Effector memory CD4-positive, alpha-beta T cell (primary cell): ENCODE measurements around the gene SMIM5.
"Not testable (repeated sequence)": the region's sequence is repeated elsewhere in the genome, so short reads cannot be mapped to it uniquely, and the experiment has no call there.

Source experiments
- DNase-seq, 3 donors: peaks; one replicate each; pipeline ENCODE4 v3.0.0-alpha.2; 2020
- H3K27ac ChIP-seq: 2 replicates; pipeline ENCODE4 v1.7.0; 2013; ENCODE audit warnings: mild to moderate bottlenecking, low read length, moderate library complexity; ENCODE audit not compliant: insufficient read depth, poor library complexity, severe bottlenecking
- H3K27me3 ChIP-seq: replicated peaks from 2 replicates; pipeline ENCODE4 v1.7.0; 2013; ENCODE audit warnings: mild to moderate bottlenecking, low read length; ENCODE audit not compliant: insufficient read depth, control insufficient read depth, poor library complexity, severe bottlenecking
- H3K36me3 ChIP-seq: 2 replicates; pipeline ENCODE4 v1.7.0; 2013; ENCODE audit warnings: mild to moderate bottlenecking, low read length, moderate library complexity; ENCODE audit not compliant: control insufficient read depth, insufficient read depth
- H3K4me1 ChIP-seq: 2 replicates; pipeline ENCODE4 v1.7.0; 2013; ENCODE audit warnings: low read length, mild to moderate bottlenecking; ENCODE audit not compliant: control insufficient read depth, insufficient read depth, poor library complexity, severe bottlenecking
- H3K4me3 ChIP-seq: 2 replicates; pipeline ENCODE4 v1.7.0; 2013; ENCODE audit warnings: low read length, low read depth, mild to moderate bottlenecking; ENCODE audit not compliant: insufficient read depth, poor library complexity, severe bottlenecking
- H3K9me3 ChIP-seq: 2 replicates; pipeline ENCODE4 v1.7.0; 2013; ENCODE audit warnings: mild to moderate bottlenecking, low read length, moderate library complexity; ENCODE audit not compliant: control insufficient read depth

SMIM5 gene

DNA sequence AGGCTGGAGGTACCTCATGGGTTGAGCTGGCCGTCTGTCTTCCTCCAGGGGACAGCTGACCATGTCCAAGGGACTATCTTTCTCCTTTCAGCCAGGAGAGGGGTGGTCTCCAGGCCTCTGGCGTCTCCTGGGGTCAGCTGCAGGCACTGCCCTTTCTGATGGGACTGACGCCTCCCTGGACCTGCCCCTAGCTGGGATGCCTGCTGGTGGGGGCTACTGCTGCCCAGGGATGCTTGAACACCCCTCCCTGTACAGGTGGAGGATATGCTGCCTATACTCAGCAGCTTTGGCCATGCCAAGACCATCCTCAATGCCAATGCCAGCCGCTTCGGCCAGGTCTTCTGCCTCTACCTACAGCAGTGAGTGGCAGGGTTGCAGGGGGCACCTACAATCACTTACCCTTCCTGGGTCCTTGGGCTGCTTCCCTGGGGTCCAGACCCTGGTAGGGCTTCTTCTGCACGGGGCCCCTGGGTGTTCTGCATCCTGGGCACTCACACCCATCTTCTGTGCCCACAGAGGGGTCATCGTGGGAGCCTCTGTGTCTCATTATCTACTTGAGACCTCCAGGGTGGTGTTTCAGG, 41.4 kb upstream of the SMIM5 start:
- H3K36me3 ChIP-seq: no peaks in the 10 kb centered on the region
- H3K9me3 ChIP-seq: no peaks in the 10 kb centered on the region
- no peak for DNase-seq
- no peak overlapping the region for H3K4me3 ChIP-seq
- no peaks in the 10 kb centered on the region for H3K27me3 ChIP-seq
- H3K27ac ChIP-seq: no peak overlapping the region
- H3K4me1 ChIP-seq: peaks cover 5% of the 10 kb centered on the region

DNA sequence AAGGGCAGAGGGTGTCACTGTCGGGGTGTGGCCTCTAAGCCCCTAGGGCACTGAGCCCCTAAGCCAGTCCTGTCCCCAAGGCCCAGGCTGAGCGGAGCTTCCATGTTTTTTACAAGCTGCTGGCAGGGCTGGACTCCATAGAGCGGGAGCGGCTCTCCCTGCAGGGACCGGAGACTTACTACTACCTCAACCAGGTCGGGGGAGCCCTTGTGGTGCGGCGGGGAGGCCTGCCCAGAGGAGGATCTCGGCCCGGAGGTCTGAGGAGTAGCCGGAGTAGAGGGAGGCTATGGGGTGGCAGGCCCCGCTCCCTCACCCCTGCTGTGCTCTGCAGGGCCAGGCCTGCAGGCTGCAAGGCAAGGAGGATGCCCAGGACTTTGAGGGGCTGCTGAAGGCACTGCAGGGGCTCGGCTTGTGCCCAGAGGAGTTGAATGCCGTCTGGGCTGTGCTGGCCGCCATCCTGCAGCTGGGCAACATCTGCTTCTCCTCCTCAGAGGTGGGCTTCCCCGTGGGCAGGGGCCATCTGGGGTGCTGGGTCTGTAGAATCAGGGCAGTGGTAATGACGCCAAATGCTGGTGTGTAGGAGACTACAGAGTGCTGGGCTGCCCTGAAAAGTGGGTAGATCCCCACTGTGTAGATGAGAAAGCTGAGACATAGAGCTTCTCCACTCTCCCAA, 40.8 kb upstream of the SMIM5 start:
- no peak overlapping the region for H3K27ac ChIP-seq
- no peaks in the 10 kb centered on the region for H3K27me3 ChIP-seq
- H3K4me1 ChIP-seq: peaks cover 5% of the 10 kb centered on the region
- DNase-seq: no peak
- H3K36me3 ChIP-seq: no peaks in the 10 kb centered on the region
- no peak overlapping the region for H3K4me3 ChIP-seq
- no peaks in the 10 kb centered on the region for H3K9me3 ChIP-seq

DNA sequence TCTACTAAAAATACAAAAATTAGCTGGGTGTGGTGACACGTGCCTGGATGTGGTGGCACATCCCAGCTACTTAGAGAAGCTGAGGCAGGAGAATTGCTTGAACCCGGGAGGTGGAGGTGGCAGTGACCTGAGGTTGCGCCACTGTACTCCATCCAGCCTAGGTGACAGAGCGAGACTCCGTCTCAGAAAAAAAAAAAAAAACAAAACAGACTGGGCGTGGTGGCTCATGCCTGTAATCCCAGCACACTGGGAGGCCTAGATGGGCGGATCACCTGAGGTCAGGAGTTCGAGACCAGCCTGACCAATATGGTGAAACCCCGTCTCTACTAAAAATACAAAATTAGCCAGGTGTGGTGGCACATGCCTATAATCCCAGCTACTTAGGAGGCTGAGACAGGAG, 39.8 kb upstream of the SMIM5 start:
- not testable (repeated sequence) for DNase-seq, H3K9me3 ChIP-seq

DNA sequence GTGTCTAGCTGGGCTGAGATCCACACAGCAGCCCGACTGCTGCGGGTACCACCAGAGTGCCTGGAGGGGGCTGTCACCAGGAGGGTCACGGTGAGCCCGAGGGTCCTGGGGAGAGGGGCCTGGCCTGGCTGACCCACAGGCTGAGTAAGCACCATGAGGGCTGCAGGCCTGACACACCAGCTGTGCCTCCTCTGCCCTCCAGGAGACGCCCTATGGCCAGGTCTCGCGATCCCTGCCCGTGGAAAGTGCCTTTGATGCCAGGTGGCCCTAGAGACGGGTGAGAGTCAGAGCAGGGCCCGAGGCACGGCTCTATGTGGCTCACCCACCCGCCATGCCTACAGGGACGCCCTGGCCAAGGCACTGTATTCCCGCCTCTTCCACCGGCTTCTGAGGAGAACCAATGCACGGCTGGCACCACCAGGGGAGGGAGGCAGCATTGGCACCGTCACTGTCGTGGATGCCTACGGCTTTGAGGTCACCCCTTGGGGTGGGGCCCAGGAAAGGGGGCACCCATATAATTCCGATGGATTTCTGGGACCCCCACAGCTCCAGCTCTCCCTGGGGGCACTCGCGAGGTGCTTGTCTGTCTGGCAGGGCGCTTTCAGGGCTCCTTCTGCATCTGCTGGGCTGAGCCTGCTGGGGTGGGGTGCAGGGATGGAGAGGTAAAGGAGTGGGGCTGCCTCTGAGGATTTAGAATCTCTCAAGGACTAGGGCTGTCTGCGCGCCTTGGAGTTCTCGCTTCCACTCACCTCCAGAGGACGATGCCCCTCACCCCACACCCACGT, 38.5 kb upstream of the SMIM5 start:
- Histone ChIP-seq H3K27ac (no peak overlapping the region), H3K36me3 (no peaks in the 10 kb centered on the region), H3K9me3 (no peaks in the 10 kb centered on the region), H3K4me3 (no peak overlapping the region), H3K27me3 (no peaks in the 10 kb centered on the region), H3K4me1 (no peaks in the 10 kb centered on the region)
- no peak for DNase-seq

More for the DNA sequence above, 39.8 kb upstream of the SMIM5 start:
- not testable (repeated sequence) for H3K36me3 ChIP-seq, H3K4me3 ChIP-seq, H3K27ac ChIP-seq, H3K4me1 ChIP-seq, H3K27me3 ChIP-seq

DNA sequence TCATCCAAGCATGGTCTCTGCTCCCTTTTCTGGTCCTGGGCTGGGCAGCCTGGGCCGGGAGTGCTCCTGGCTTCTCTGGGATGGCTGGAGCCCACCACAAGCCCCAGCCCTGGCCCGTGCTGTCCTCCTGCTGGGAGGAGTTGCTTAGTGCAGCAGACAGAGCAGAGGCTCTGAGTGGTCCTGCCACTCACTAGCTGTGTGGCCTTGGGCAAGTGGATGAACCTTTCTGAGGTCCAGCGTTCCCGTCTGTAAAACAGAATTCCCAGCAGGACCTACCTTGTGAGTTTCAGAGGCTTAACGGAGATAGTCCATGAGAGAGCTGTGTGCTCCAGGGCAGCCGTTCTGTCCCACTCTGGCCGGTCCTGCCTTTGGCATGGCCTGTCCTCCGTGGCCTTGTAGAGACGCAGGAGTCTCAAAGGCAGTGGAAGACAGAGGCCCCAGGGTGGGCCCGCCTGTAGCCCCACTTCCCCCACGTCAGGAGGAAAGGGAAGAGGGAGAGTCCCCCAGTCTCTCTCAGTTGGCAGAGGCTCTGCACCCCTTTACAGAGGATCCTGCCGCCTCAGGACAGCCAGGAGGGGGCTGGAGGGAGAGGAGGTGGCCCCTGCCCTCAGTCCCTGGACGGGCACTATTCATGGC, 37.8 kb upstream of the SMIM5 start:
- no peak for DNase-seq
- no peak overlapping the region for H3K27ac ChIP-seq

DNA sequence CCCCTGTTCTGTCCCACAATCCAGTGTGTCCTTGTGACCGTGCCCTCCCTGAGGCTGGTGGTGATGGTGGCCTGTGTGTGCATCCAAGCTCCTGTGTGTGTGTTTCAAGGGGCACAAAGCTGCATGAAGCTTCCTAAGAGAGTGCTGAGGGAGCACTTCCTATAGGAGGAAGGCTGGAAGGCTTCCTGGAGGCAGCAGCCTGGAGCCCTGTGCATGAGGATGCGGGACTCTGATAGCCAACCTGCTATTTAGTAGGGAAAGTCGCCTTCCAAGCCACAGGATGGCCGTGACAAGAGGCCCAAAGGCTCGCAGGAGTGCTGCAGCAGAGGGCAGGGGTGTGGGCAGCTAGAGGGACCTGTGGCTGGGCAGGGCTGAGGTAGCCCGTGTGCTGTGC, 37.3 kb upstream of the SMIM5 start:
- no peaks in the 10 kb centered on the region for H3K9me3 ChIP-seq
- no peaks in the 10 kb centered on the region for H3K4me1 ChIP-seq
- no peak for DNase-seq
- H3K36me3 ChIP-seq: no peaks in the 10 kb centered on the region
- H3K27ac ChIP-seq: no peak overlapping the region
- no peaks in the 10 kb centered on the region for H3K27me3 ChIP-seq
- H3K4me3 ChIP-seq: no peak overlapping the region

More for the DNA sequence above, 37.8 kb upstream of the SMIM5 start:
- Histone ChIP-seq H3K4me3 (no peak overlapping the region), H3K27me3 (no peaks in the 10 kb centered on the region), H3K9me3 (no peaks in the 10 kb centered on the region), H3K4me1 (no peaks in the 10 kb centered on the region), H3K36me3 (no peaks in the 10 kb centered on the region)

DNA sequence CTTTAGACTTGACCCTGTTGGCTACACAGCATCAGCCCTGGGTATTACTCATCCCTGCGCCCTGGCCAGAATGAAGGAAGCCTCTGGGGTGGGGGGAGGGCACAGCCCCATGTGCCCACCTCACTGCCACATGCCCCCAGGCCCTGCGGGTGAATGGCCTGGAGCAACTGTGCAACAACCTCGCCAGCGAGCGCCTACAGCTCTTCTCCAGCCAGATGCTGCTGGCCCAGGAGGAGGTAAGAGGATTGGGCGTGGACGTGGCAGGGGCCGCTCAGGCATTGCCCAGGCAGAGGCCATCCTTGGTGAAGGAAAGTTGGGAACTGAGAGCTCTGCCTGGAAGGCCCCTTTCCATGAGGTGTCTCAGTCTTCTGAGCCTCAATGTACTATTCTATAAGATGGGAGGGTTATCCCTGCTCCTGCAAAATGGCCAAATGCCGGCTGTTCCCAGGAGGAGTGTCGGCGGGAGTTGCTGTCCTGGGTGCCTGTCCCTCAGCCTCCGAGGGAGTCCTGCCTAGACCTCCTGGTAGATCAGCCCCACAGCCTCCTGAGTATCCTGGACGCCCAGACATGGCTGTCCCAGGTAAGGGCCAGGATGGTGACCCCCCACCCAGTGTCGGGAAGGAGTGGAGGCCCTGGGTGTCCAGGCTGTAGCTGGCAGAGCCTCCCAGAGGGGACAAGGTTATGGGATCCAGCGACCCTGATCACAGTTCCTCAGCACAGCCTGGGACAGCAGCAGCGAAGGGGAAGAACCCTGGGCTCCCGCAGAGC, 36.7 kb upstream of the SMIM5 start:
- Histone ChIP-seq H3K27ac (no peak overlapping the region), H3K36me3 (no peaks in the 10 kb centered on the region), H3K9me3 (no peaks in the 10 kb centered on the region), H3K4me1 (no peaks in the 10 kb centered on the region), H3K4me3 (no peak overlapping the region), H3K27me3 (no peaks in the 10 kb centered on the region)
- DNase-seq: no peak

DNA sequence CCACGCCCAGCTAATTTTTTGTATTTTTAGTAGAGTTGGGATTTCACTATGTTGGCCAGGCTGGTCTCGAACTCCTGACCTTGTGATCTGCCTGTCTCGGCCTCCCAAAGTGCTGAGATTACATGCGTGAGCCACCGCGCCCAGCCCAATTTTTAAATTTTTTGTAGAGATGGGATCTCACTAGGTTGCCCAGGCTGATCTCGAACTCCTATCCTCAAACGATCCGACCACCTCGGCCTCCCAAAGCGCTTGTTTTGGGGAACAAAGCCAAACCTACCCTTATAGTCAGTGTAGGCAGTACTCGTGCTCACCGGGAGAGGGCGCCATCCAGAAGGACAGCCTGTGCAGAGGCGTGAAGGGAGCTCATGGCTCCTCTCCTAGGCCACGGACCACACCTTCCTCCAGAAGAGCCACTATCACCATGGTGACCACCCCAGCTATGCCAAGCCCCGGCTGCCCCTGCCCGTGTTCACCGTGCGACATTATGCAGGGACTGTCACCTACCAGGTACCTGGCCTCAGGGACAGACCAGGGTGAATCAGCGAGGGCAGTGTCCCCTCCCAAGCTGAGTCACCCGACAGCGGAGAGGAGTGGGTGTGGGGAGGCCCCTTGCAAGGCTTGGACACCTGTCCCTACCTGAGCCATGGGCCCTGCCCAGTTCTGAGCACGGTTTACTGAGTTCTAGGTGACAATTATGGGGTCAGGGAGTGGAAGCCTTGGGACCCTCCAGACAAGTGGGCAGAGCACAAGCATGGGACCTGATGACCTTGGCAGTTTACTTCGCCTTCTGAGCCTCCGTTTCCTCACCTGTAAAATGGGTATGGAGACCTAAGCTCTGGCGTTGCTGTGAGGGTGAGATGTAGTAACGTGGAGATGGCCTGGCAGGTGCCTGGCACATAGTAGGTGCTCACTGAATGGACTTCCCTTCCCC, 31.9 kb upstream of the SMIM5 start:
- H3K9me3 ChIP-seq: no peaks in the 10 kb centered on the region
- no peak overlapping the region for H3K4me3 ChIP-seq
- no peak overlapping the region for H3K27ac ChIP-seq
- no peaks in the 10 kb centered on the region for H3K27me3 ChIP-seq
- no peaks in the 10 kb centered on the region for H3K36me3 ChIP-seq
- DNase-seq: peak; percentile 28 to 49 (median 38)
- H3K4me1 ChIP-seq: no peaks in the 10 kb centered on the region

DNA sequence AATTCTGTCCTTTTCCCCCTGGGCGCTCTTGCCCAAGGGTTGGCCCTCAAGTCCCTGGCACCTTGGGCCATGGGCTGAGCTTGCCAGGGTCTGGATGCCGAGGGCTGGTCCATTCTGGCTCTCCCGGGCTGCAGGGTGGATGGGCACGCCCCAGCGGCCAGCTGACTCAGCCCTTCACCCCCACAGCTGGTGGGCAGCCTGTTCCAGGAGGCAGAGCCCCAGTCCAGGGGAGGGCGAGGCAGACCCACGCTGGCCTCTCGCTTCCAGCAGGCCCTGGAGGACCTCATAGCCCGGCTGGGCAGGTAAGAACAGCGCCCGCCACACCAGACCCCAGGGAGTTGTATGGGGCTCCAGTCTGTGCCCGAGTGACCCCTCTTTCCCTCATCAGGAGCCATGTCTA, 30.6 kb upstream of the SMIM5 start:
- Histone ChIP-seq H3K36me3 (no peaks in the 10 kb centered on the region), H3K27ac (no peak overlapping the region), H3K4me3 (no peak overlapping the region), H3K27me3 (no peaks in the 10 kb centered on the region), H3K4me1 (no peaks in the 10 kb centered on the region), H3K9me3 (no peaks in the 10 kb centered on the region)
- no peak for DNase-seq
